Measurements from ENCODE around the gene ABCC4.

Gene ABCC4

GRCh38 chr13:94978516-94978915, 322.7 kb downstream of the ABCC4 start:
- H3K9me2 ChIP-seq (replicated peaks; ENCODE audit: control insufficient read depth, low read length), result no peaks in the 10 kb centered on the region
- TF ChIP-seq CTCF (IDR thresholded peaks at IDR 0.05; ENCODE audit: low read depth, low read length, poor library complexity, severe bottlenecking) (no peak), EZH2phosphoT487 (IDR thresholded peaks at IDR 0.05; ENCODE audit: borderline replicate concordance, low read length) (no peak)
- H3K9me3 ChIP-seq (ENCODE audit: control insufficient read depth, insufficient read depth, low read length), result no peaks in the 10 kb centered on the region
- no peak overlapping the region for H3K4me3 ChIP-seq (ENCODE audit: low read length)
- no peaks in the 10 kb centered on the region for H3F3A ChIP-seq (ENCODE audit: control insufficient read depth, insufficient read depth)
- H3K27ac ChIP-seq (ENCODE audit: low read depth, low read length), result no peak overlapping the region
- H3K36me3 ChIP-seq (ENCODE audit: control insufficient read depth, low read length), result no peaks in the 10 kb centered on the region
- no peaks in the 10 kb centered on the region for H3K27me3 ChIP-seq (ENCODE audit: control insufficient read depth, low read length)
- no peaks in the 10 kb centered on the region for H3K79me2 ChIP-seq (ENCODE audit: control insufficient read depth, low read length)
- H3K4me1 ChIP-seq (ENCODE audit: control insufficient read depth, low read length), result no peaks in the 10 kb centered on the region
- no peaks in the 10 kb centered on the region for H4K20me1 ChIP-seq (ENCODE audit: control insufficient read depth, insufficient read depth, low read depth, low read length)
- H3K4me2 ChIP-seq (ENCODE audit: low read length), result no peak overlapping the region

DNA sequence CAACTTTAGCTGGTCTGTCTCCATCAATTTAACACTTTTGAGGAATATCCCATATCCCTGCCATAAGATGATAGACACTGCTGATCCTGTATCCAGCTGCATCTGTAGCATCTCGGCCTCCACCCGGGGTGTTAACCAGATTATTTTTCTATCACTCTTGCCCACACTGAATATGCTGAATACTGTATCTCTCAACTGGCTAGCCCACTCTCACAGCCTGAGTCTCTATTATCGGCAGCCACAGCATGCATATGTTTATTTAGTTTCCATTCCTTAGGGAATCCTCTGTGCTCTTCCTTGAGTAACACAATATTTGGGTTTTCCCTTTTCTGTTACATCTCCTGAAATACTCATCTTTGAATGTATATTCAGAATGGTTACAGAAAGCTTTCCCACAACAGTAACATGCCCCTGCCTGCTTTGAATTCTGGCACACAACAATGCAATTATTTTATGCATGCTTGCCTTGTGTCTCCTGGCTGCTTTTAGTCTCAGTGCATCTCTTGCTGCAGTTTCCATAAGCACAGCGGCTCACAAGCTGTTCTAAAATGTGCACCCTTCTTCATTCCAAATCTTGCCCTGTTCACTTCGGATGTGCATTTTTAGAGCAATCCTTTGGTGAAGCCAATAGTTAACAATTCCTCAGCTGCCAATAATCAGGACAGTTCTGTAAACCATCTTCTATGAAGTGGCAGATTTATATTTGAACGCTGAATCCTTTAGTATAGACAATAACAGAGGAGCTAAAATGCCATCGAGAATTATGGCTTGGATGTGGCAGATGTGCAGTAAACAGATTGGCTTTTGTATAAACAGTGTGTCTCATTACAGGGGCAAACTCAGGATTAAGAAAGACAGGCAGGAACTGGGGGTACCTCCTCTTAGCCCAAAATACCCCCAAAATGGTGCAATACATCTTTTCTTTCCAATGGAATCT, 327.0 kb downstream of the ABCC4 start:
- Histone ChIP-seq H3F3A (ENCODE audit: control insufficient read depth, insufficient read depth) (no peaks in the 10 kb centered on the region), H3K79me2 (ENCODE audit: control insufficient read depth, low read length) (no peaks in the 10 kb centered on the region), H3K4me1 (ENCODE audit: control insufficient read depth, low read length) (no peaks in the 10 kb centered on the region), H3K4me3 (ENCODE audit: low read length) (no peak overlapping the region), H3K9me3 (ENCODE audit: control insufficient read depth, insufficient read depth, low read length) (no peaks in the 10 kb centered on the region), H3K27ac (ENCODE audit: low read depth, low read length) (no peak overlapping the region), H3K36me3 (ENCODE audit: control insufficient read depth, low read length) (no peaks in the 10 kb centered on the region), H3K27me3 (ENCODE audit: control insufficient read depth, low read length) (peaks cover 4% of the 10 kb centered on the region; the same call in 1 of the 2 replicates), H3K9me2 (replicated peaks; ENCODE audit: control insufficient read depth, low read length) (no peaks in the 10 kb centered on the region), H3K4me2 (ENCODE audit: low read length) (no peak overlapping the region), H4K20me1 (ENCODE audit: control insufficient read depth, insufficient read depth, low read depth, low read length) (no peaks in the 10 kb centered on the region)
- TF ChIP-seq CTCF (IDR thresholded peaks at IDR 0.05; ENCODE audit: low read depth, low read length, poor library complexity, severe bottlenecking), result no peak
- no peak for TF ChIP-seq EZH2phosphoT487 (IDR thresholded peaks at IDR 0.05; ENCODE audit: borderline replicate concordance, low read length)

GRCh38 chr13:94972262-94972661, 329.0 kb downstream of the ABCC4 start:
- no peak for TF ChIP-seq CTCF (IDR thresholded peaks at IDR 0.05; ENCODE audit: low read depth, low read length, poor library complexity, severe bottlenecking)
- no peak for TF ChIP-seq EZH2phosphoT487 (IDR thresholded peaks at IDR 0.05; ENCODE audit: borderline replicate concordance, low read length)
- H3K4me2 ChIP-seq (ENCODE audit: low read length), result no peak overlapping the region
- H3K4me3 ChIP-seq (ENCODE audit: low read length), result no peak overlapping the region
- no peaks in the 10 kb centered on the region for H3K36me3 ChIP-seq (ENCODE audit: control insufficient read depth, low read length)
- no peaks in the 10 kb centered on the region for H4K20me1 ChIP-seq (ENCODE audit: control insufficient read depth, insufficient read depth, low read depth, low read length)
- H3K27me3 ChIP-seq (ENCODE audit: control insufficient read depth, low read length), result peaks cover 9% of the 10 kb centered on the region
- no peaks in the 10 kb centered on the region for H3K4me1 ChIP-seq (ENCODE audit: control insufficient read depth, low read length)
- H3K9me3 ChIP-seq (ENCODE audit: control insufficient read depth, insufficient read depth, low read length), result no peaks in the 10 kb centered on the region
- H3K79me2 ChIP-seq (ENCODE audit: control insufficient read depth, low read length), result no peaks in the 10 kb centered on the region
- H3K27ac ChIP-seq (ENCODE audit: low read depth, low read length), result no peak overlapping the region
- H3F3A ChIP-seq (ENCODE audit: control insufficient read depth, insufficient read depth), result no peaks in the 10 kb centered on the region
- H3K9me2 ChIP-seq (replicated peaks; ENCODE audit: control insufficient read depth, low read length), result no peaks in the 10 kb centered on the region
